KMS-11 (cell line): ENCODE results near the gene BTBD2.

Experiments used
- H2AFZ ChIP-seq: fragments of 200-600 bp; sonication (generic); 2 replicates; pipeline ENCODE4 v1.6.1; 2016; ENCODE audit warnings: antibody characterized with exemption, mixed run types, low read depth
- H3K27ac ChIP-seq: fragments of 200-600 bp; sonication (generic); 2 replicates; pipeline ENCODE4 v1.6.1; 2016; ENCODE audit warnings: mild to moderate bottlenecking, mixed run types
- H3K27me3 ChIP-seq: fragments of 200-600 bp; sonication (generic); 2 replicates; pipeline ENCODE4 v1.6.1; 2017; ENCODE audit warnings: mild to moderate bottlenecking, low read depth, mixed run types, moderate library complexity; ENCODE audit not compliant: insufficient read depth
- H3K36me3 ChIP-seq: fragments of 200-600 bp; sonication (generic); 2 replicates; pipeline ENCODE4 v1.6.1; 2017; ENCODE audit warnings: mild to moderate bottlenecking, mixed run types; ENCODE audit not compliant: insufficient read depth
- H3K4me1 ChIP-seq: fragments of 200-600 bp; sonication (generic); 2 replicates; pipeline ENCODE4 v1.6.1; 2016; ENCODE audit warnings: mild to moderate bottlenecking, low read depth, mixed run types; ENCODE audit not compliant: poor library complexity, severe bottlenecking
- H3K4me2 ChIP-seq: fragments of 200-600 bp; sonication (generic); 2 replicates; pipeline ENCODE4 v1.7.0; 2016; ENCODE audit warnings: mild to moderate bottlenecking, mixed run types
- H3K4me3 ChIP-seq: fragments of 200-600 bp; sonication (generic); IDR thresholded peaks from 2 replicates; pipeline ENCODE4 v1.6.1; 2017; ENCODE audit warnings: low read depth, low read length, mixed read lengths; ENCODE audit not compliant: insufficient read depth
- H3K79me2 ChIP-seq: fragments of 200-600 bp; sonication (generic); 2 replicates; pipeline ENCODE4 v1.6.1; 2016; ENCODE audit warnings: low read depth, mixed run types; ENCODE audit not compliant: insufficient read depth
- H3K9ac ChIP-seq: fragments of 200-600 bp; sonication (generic); 2 replicates; pipeline ENCODE4 v1.6.1; 2016; ENCODE audit warnings: mild to moderate bottlenecking, mixed run types
- H4K20me1 ChIP-seq: fragments of 200-600 bp; sonication (generic); 2 replicates; pipeline ENCODE4 v1.6.1; 2016; ENCODE audit warnings: mild to moderate bottlenecking, mixed run types; ENCODE audit not compliant: insufficient read depth
- CTCF ChIP-seq: fragments of 200-600 bp; sonication (generic); conservative IDR thresholded peaks from 2 replicates; pipeline ENCODE4 v1.6.1; 2017; ENCODE audit warnings: low read depth, mild to moderate bottlenecking, antibody characterized with exemption, low read length, moderate library complexity, mixed read lengths

BTBD2 gene

DNA sequence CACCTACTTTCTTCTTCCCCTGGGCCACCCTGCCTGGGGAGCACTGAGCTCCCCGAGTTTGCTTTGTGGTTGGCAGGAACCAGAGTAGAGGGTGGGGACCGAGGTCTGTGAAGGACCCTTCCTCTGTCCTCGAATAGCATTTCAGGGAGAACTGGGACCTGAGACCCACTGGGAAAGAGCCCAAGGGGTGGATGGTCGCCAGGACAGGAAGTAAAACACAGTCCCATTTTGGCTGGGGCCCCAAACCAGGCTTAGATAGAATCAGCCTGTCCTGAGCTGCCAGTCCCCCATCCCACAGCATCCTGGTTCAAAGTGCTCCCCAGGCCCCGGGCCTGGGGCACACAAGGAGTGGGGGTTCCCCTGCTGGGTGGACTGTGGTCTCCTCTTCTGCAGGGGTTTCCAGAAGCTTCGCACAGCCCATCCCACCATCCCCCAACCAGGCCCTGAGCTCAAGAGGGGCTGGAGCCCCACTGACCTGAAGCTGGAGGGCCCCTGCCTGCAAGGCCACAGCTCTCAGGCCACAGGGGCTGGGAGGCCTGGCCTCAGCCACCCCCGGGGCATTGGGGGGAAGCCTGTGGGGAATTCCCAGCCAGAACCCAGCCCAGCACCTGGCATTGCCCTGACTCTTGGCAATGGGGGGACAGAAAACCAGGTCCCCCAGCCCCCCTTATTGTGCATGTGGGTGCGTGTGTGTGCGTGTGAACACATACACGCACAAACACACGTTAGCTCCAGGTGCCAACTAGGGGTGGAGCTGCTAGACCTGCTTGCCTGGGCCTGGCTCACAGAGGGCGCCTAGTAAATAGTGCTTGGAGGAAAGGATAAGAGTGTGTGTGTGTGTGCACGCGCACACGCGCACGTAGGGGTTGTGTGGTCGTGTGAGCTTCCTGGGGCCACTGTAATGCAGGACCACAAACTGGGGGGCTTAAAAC is 36.5 kb upstream of the BTBD2 start:
- H3K9ac ChIP-seq = peak overlapping the region; percentile 27; the same call in 1 of the 2 replicates

GRCh38 chr19:2050991-2051772 is 35.7 kb upstream of the BTBD2 start, which contains the start of gene MKNK2:
Gene MKNK2 (minus strand): TSS chr19:2051244. CDS start chr19:2050851, 393 bp downstream.
- Histone ChIP-seq H3K4me1 (peaks cover 23% of the 10 kb centered on the region), H3K36me3 (no peaks in the 10 kb centered on the region), H3K9ac (peak within 1 kb of the TSS; percentile 53; the same call in 1 of the 2 replicates), H3K27me3 (no peaks in the 10 kb centered on the region), H4K20me1 (no peaks in the 10 kb centered on the region), H3K4me3 (no peak within 1 kb of the TSS), H3K4me2 (peak within 1 kb of the TSS; percentile 94), H3K79me2 (peaks cover 29% of the 10 kb centered on the region), H2AFZ (peak within 1 kb of the TSS; percentile 75), H3K27ac (peak within 1 kb of the TSS; percentile 44)
- peak; percentile 24; the same call in 1 of the 2 replicates for TF ChIP-seq CTCF

More for the DNA sequence above, 36.5 kb upstream of the BTBD2 start:
- Histone ChIP-seq H4K20me1 (no peaks in the 10 kb centered on the region), H3K4me2 (peak overlapping the region; percentile 34), H3K36me3 (no peaks in the 10 kb centered on the region), H3K79me2 (peaks cover 29% of the 10 kb centered on the region), H3K4me3 (no peak overlapping the region), H3K27ac (peak overlapping the region; percentile 44), H3K4me1 (peaks cover 23% of the 10 kb centered on the region), H3K27me3 (no peaks in the 10 kb centered on the region), H2AFZ (peak overlapping the region; percentile 75)
- TF ChIP-seq CTCF = no peak

GRCh38 chr19:2050349-2050990 is 35.0 kb upstream of the BTBD2 start:
- H3K4me2 ChIP-seq = peak overlapping the region; percentile 94
- peak overlapping the region; percentile 53; the same call in 1 of the 2 replicates for H3K9ac ChIP-seq
- no peaks in the 10 kb centered on the region for H3K36me3 ChIP-seq
- H3K27me3 ChIP-seq = no peaks in the 10 kb centered on the region
- TF ChIP-seq CTCF = no peak
- no peak overlapping the region for H3K4me3 ChIP-seq
- H2AFZ ChIP-seq = no peak overlapping the region
- H3K79me2 ChIP-seq = peaks cover 29% of the 10 kb centered on the region
- H3K4me1 ChIP-seq = peaks cover 23% of the 10 kb centered on the region
- peak overlapping the region; percentile 42 for H3K27ac ChIP-seq
- H4K20me1 ChIP-seq = no peaks in the 10 kb centered on the region

- peaks cover 23% of the 10 kb centered on the region for H3K4me1 ChIP-seq
- peaks cover 29% of the 10 kb centered on the region for H3K79me2 ChIP-seq
- peak overlapping the region; percentile 53; the same call in 1 of the 2 replicates for H3K9ac ChIP-seq
- H3K4me3 ChIP-seq = no peak overlapping the region
- peak overlapping the region; percentile 42 for H3K27ac ChIP-seq
- H3K4me2 ChIP-seq = peak overlapping the region; percentile 94
- no peaks in the 10 kb centered on the region for H4K20me1 ChIP-seq
- no peak overlapping the region for H2AFZ ChIP-seq
- no peaks in the 10 kb centered on the region for H3K27me3 ChIP-seq
- TF ChIP-seq CTCF = no peak
- no peaks in the 10 kb centered on the region for H3K36me3 ChIP-seq
These were observed 34.3 kb upstream of the BTBD2 start for GRCh38 chr19:2049741-2050348.
